Astrocyte (in vitro differentiated cells and primary cell): ENCODE results near the gene PDCD1.

Experiments
- EZH2 ChIP-seq: IDR thresholded peaks from 2 replicates; pipeline ENCODE4 v1.6.1; 2012; ENCODE audit warnings: mild to moderate bottlenecking, low read length, inconsistent platforms; ENCODE audit not compliant: insufficient read depth
- TF ChIP-seq, protein P1 (sequence below): IDR thresholded peaks from 2 replicates; pipeline ENCODE4 v1.5.1; 2011; ENCODE audit warnings: low read depth, mild to moderate bottlenecking, inconsistent platforms, low read length, moderate library complexity; ENCODE audit not compliant: insufficient read depth

DNA sequence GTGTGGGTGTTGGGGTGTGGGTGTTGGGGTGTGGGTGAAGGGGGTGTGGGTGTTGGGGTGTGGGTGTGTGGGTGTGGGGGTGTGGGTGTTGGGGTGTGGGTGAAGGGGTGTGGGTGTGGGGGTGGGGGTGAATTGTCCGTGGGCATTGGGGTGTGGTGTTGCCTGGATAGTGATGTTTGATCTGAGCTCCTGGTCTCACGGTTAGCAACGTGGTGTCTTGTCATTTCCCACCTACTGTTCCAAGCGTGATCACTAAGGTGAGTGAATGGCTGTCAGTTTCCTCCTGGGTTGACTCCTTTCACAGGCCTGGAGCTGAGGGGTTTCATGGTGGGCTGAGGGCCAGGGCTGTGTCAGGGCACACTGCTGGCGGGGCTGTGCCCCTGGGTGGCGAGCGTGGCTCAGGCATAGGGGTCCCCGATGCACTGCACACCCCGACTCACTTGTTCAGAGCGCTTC, 38.1 kb upstream of the PDCD1 start:
- TF ChIP-seq, protein P1, sequence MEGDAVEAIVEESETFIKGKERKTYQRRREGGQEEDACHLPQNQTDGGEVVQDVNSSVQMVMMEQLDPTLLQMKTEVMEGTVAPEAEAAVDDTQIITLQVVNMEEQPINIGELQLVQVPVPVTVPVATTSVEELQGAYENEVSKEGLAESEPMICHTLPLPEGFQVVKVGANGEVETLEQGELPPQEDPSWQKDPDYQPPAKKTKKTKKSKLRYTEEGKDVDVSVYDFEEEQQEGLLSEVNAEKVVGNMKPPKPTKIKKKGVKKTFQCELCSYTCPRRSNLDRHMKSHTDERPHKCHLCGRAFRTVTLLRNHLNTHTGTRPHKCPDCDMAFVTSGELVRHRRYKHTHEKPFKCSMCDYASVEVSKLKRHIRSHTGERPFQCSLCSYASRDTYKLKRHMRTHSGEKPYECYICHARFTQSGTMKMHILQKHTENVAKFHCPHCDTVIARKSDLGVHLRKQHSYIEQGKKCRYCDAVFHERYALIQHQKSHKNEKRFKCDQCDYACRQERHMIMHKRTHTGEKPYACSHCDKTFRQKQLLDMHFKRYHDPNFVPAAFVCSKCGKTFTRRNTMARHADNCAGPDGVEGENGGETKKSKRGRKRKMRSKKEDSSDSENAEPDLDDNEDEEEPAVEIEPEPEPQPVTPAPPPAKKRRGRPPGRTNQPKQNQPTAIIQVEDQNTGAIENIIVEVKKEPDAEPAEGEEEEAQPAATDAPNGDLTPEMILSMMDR: no peak
- TF ChIP-seq EZH2: no peak
